Ishikawa (cell line): Measurements from ENCODE around the gene TRPC3.

Source experiments
- CEBPB ChIP-seq: IDR thresholded peaks from 2 replicates; pipeline ENCODE4 v1.6.1; 2012
- FOXM1 ChIP-seq: IDR thresholded peaks from 2 replicates; pipeline ENCODE4 v1.6.1; 2012; ENCODE audit warnings: low read depth, borderline replicate concordance

DNA sequence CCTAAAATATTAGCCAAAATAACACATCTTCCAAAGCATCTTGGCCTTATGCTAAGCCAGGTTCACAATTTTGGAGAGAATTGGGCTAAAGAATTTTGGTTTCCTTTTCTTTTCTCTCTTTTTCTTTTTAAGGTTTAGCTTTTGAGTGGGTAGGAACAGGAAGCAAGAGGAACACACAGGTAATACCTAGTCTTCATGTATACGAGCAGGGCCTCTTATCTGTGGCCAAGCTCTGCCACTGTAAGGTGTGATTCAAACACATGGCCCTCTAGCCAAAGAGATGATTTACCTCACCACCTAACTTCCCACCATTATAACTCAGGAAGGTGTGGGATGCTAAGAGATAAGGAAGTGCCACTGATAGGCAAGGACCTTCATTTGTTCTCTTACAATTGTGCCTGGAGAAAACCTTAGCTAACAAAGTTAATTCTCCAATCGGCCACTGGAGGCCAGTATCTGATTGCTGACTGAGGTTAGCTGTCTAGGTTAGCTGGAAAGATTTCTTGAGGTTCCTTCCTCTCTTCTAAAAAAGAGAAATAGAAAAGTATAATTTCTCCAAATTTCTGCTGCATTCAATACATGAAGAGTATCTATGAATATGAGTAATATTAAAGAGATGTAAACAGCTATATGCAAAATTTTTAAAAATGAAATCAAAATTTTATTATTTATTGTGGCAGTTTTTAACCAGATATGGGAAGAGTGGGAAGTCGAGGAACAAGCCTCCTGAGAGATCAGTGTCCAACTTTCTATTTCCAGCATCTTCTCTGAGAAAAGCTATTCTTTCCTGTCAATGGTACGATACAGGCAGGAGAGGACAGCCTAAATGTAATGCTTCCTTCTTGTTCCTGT, 51.5 kb downstream of the TRPC3 start:
- TF ChIP-seq CEBPB (no peak), FOXM1 (no peak)
